ENCODE data around the gene HOXA13. TPM values are rescaled to one million over a fixed set of nuclear protein-coding genes. Genes with fewer than 3 reads are reported as not detected.
A peak's percentile ranks its signal among the peaks of the same experiment; 100 is the strongest.

Gene HOXA13
- total RNA-seq, 1 donor from 2014 or later, result not detected

GRCh38 chr7:27198138-27198841, 1.6 kb downstream of the HOXA13 start:
- TF ChIP-seq, protein P1, sequence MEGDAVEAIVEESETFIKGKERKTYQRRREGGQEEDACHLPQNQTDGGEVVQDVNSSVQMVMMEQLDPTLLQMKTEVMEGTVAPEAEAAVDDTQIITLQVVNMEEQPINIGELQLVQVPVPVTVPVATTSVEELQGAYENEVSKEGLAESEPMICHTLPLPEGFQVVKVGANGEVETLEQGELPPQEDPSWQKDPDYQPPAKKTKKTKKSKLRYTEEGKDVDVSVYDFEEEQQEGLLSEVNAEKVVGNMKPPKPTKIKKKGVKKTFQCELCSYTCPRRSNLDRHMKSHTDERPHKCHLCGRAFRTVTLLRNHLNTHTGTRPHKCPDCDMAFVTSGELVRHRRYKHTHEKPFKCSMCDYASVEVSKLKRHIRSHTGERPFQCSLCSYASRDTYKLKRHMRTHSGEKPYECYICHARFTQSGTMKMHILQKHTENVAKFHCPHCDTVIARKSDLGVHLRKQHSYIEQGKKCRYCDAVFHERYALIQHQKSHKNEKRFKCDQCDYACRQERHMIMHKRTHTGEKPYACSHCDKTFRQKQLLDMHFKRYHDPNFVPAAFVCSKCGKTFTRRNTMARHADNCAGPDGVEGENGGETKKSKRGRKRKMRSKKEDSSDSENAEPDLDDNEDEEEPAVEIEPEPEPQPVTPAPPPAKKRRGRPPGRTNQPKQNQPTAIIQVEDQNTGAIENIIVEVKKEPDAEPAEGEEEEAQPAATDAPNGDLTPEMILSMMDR (conservative IDR thresholded peaks at IDR 0.05), result no peak
- Mint-ChIP-seq H3K4me3 (peak overlapping the region; percentile 6), H3K4me1 (peaks cover 7% of the 10 kb centered on the region), H3K27ac (ENCODE audit: unreplicated experiment) (no peak overlapping the region), H3K27me3 (ENCODE audit: low read depth) (peaks cover 95% of the 10 kb centered on the region), H3K9me3 (no peaks in the 10 kb centered on the region), H3K36me3 (ENCODE audit: low read depth) (no peaks in the 10 kb centered on the region)
- DNase-seq (ENCODE audit: low read depth, low spot score), result no peak

DNA sequence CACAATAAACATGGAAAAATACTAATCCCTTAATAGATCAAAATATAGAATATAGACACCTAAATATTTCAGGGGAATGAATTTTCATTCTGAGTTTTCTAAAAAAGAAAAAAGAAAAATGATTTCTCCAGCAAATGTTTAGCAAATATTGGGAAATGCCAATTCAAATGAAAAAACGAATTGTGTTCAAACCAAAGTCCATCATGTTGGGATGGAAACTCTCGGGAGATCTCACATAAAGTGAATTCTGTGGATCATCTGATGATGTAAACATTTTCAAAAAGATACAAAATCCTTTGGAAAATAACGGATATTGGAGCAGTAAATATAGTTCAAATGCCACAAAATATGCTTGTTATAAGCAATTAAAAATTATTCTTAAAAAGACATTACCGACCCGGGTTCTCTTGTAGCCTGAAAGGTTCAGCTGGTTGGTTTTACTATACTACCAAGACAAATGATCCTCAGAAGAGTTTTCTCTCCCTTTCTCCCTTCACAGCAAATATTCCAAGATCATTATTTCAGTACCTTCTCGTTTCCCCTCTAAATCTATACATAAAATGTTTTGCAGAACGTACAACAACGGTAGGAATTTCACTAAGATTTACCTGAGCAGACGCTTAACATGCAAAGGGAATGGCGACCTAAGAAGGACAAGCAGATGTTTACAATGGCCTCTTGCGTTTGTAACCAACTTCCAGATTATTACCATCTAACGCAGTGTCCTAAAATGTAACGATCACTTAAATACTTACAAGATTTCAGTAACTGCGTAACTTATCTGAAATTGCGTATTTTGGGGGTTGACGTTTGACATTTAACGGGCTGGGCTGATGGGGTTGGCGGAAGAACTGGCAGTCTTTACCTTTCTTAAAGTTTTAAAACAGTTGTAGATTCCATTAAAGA, 2.5 kb downstream of the HOXA13 start:
- no peak overlapping the region for H3K4me3 Mint-ChIP-seq
- peaks cover 94% of the 10 kb centered on the region for H3K27me3 Mint-ChIP-seq (ENCODE audit: low read depth)
- no peaks in the 10 kb centered on the region for H3K36me3 Mint-ChIP-seq (ENCODE audit: low read depth)
- TF ChIP-seq, protein P1 (conservative IDR thresholded peaks at IDR 0.05), result no peak
- no peaks in the 10 kb centered on the region for H3K9me3 Mint-ChIP-seq
- no peak overlapping the region for H3K27ac Mint-ChIP-seq (ENCODE audit: unreplicated experiment)
- DNase-seq (ENCODE audit: low read depth, low spot score), result no peak
- peaks cover 7% of the 10 kb centered on the region for H3K4me1 Mint-ChIP-seq

DNA sequence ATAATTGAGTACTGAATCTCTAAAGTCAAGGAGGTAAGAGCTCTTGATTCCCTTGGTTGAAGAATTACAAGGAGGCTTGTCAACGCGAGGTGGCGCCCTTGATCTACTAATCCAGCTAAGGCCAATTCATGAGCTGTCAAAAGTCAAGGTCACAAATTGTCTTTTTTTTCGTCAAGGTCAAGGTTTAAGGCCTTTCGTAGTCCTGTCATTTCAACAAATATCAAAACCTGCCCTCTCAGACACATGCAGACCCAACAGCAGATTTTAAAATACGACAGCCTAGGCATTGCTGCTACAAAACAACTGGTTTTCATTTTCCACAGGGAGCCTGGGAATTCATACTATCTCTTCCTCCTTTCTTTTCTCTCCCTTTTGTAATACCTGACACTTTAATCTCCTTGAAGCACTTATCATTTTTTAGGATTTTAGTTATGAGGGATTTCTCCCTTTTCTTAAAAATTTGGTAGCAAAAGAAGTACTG, 3.6 kb downstream of the HOXA13 start:
- H3K27me3 Mint-ChIP-seq (ENCODE audit: low read depth), result peaks cover 94% of the 10 kb centered on the region
- H3K4me3 Mint-ChIP-seq, result peak overlapping the region; percentile 28
- TF ChIP-seq, protein P1 (conservative IDR thresholded peaks at IDR 0.05), result peak; percentile 94
- peaks cover 7% of the 10 kb centered on the region for H3K4me1 Mint-ChIP-seq
- peak; percentile 93 for DNase-seq (ENCODE audit: low read depth, low spot score)
- no peaks in the 10 kb centered on the region for H3K36me3 Mint-ChIP-seq (ENCODE audit: low read depth)
- no peaks in the 10 kb centered on the region for H3K9me3 Mint-ChIP-seq
- no peak overlapping the region for H3K27ac Mint-ChIP-seq (ENCODE audit: unreplicated experiment)

GRCh38 chr7:27194686-27195379, 5.1 kb downstream of the HOXA13 start:
- H3K36me3 Mint-ChIP-seq (ENCODE audit: low read depth), result no peaks in the 10 kb centered on the region
- no peak for DNase-seq (ENCODE audit: low read depth, low spot score)
- H3K27ac Mint-ChIP-seq (ENCODE audit: unreplicated experiment), result no peak overlapping the region
- TF ChIP-seq, protein P1 (conservative IDR thresholded peaks at IDR 0.05), result no peak
- no peak overlapping the region for H3K4me3 Mint-ChIP-seq
- no peaks in the 10 kb centered on the region for H3K4me1 Mint-ChIP-seq
- no peaks in the 10 kb centered on the region for H3K9me3 Mint-ChIP-seq
- peaks cover 95% of the 10 kb centered on the region for H3K27me3 Mint-ChIP-seq (ENCODE audit: low read depth)

GRCh38 chr7:27194002-27194352, 5.9 kb downstream of the HOXA13 start:
- Mint-ChIP-seq H3K36me3 (ENCODE audit: low read depth) (no peaks in the 10 kb centered on the region), H3K9me3 (no peaks in the 10 kb centered on the region), H3K4me1 (no peaks in the 10 kb centered on the region), H3K27me3 (ENCODE audit: low read depth) (peaks cover 99% of the 10 kb centered on the region), H3K4me3 (no peak overlapping the region), H3K27ac (ENCODE audit: unreplicated experiment) (no peak overlapping the region)
- no peak for DNase-seq (ENCODE audit: low read depth, low spot score)
- TF ChIP-seq, protein P1 (conservative IDR thresholded peaks at IDR 0.05), result no peak
